ENCODE data around the gene BCL2L2.

DNA sequence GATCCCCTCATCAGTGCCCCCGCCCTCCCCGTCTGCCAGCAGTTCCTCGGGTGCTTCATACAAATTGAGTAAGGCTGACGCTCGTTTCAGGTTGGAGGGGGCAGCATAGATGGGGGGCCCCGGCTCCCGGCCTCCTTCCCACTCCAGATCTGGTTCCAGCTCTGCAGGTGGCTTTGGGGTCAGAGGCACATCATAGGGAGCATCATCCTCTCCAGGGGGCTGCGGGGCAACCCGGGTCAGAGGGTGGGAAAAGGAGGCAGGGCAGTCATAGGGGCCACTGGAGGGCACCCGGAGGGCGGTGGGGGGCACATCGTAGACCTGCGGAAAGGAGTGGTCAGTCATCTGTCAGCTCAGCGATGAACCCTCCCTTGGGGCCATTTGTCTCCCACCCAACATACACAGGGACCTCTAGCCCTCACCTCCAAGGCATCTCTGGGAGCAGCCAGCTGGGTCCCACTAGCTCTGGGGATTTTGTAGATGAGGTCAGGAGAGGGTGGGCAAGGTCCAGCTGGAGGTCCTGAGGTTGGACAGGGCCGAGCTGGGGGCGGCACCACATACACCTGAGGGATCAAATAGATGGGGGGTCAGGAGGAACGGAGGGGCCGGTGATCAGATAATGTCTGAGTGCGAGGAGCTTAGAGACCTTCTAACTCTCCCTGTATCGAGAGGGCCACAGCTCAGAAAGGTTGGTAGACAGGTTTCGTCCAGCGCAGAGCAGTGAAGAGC lies 53.3 kb downstream of the BCL2L2 start:
- TF ChIP-seq, protein P1, sequence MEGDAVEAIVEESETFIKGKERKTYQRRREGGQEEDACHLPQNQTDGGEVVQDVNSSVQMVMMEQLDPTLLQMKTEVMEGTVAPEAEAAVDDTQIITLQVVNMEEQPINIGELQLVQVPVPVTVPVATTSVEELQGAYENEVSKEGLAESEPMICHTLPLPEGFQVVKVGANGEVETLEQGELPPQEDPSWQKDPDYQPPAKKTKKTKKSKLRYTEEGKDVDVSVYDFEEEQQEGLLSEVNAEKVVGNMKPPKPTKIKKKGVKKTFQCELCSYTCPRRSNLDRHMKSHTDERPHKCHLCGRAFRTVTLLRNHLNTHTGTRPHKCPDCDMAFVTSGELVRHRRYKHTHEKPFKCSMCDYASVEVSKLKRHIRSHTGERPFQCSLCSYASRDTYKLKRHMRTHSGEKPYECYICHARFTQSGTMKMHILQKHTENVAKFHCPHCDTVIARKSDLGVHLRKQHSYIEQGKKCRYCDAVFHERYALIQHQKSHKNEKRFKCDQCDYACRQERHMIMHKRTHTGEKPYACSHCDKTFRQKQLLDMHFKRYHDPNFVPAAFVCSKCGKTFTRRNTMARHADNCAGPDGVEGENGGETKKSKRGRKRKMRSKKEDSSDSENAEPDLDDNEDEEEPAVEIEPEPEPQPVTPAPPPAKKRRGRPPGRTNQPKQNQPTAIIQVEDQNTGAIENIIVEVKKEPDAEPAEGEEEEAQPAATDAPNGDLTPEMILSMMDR (IDR thresholded peaks at IDR 0.05; ENCODE audit: insufficient read depth, low read length): no peak
- TF ChIP-seq, protein P2, sequence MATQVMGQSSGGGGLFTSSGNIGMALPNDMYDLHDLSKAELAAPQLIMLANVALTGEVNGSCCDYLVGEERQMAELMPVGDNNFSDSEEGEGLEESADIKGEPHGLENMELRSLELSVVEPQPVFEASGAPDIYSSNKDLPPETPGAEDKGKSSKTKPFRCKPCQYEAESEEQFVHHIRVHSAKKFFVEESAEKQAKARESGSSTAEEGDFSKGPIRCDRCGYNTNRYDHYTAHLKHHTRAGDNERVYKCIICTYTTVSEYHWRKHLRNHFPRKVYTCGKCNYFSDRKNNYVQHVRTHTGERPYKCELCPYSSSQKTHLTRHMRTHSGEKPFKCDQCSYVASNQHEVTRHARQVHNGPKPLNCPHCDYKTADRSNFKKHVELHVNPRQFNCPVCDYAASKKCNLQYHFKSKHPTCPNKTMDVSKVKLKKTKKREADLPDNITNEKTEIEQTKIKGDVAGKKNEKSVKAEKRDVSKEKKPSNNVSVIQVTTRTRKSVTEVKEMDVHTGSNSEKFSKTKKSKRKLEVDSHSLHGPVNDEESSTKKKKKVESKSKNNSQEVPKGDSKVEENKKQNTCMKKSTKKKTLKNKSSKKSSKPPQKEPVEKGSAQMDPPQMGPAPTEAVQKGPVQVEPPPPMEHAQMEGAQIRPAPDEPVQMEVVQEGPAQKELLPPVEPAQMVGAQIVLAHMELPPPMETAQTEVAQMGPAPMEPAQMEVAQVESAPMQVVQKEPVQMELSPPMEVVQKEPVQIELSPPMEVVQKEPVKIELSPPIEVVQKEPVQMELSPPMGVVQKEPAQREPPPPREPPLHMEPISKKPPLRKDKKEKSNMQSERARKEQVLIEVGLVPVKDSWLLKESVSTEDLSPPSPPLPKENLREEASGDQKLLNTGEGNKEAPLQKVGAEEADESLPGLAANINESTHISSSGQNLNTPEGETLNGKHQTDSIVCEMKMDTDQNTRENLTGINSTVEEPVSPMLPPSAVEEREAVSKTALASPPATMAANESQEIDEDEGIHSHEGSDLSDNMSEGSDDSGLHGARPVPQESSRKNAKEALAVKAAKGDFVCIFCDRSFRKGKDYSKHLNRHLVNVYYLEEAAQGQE (IDR thresholded peaks at IDR 0.05; ENCODE audit: insufficient replicate concordance, low read depth): no peak
- TF ChIP-seq POLR2AphosphoS5 (IDR thresholded peaks at IDR 0.05; ENCODE audit: low read depth): no peak
- no peak for TF ChIP-seq GABPA (IDR thresholded peaks at IDR 0.05; ENCODE audit: low read depth)
